Mesothelial cell of epicardium (in vitro differentiated cells): ENCODE results near the gene ABCA12. TPM values are rescaled to one million over a fixed set of nuclear protein-coding genes. Genes with fewer than 3 reads are reported as not detected.

ENCODE experiments used
- DNase-seq, 2 experiments: peaks; one replicate each; pipeline ENCODE4 v3.0.0; 2021; ENCODE audit warnings: low spot score in 2 of 2; ENCODE audit not compliant: unreplicated experiment in 2 of 2
- H3K27ac Mint-ChIP-seq: 2 replicates; pipeline ENCODE4 v1.8.0; 2021; ENCODE audit warnings: mixed read lengths
- H3K27me3 Mint-ChIP-seq: 2 replicates; pipeline ENCODE4 v1.8.0; 2021; ENCODE audit warnings: low read depth, mixed read lengths
- H3K36me3 Mint-ChIP-seq: 2 replicates; pipeline ENCODE4 v1.8.0; 2021; ENCODE audit warnings: mixed read lengths
- H3K4me1 Mint-ChIP-seq: 2 replicates; pipeline ENCODE4 v1.8.0; 2021; ENCODE audit warnings: mixed read lengths
- H3K4me3 Mint-ChIP-seq: 2 replicates; pipeline ENCODE4 v1.8.0; 2021; ENCODE audit warnings: mild to moderate bottlenecking, moderate library complexity, mixed read lengths
- H3K9me3 Mint-ChIP-seq: 2 replicates; pipeline ENCODE4 v1.8.0; 2021; ENCODE audit warnings: mixed read lengths
- total RNA-seq: library from RNA; stranded (reverse); gene quantifications from 3 replicates; pipeline ENCODE4 v1.2.1, GENCODE V29; 2021
- TF ChIP-seq, protein P1 (sequence below): fragments of 200-600 bp; sonication (generic); IDR thresholded peaks from one replicate; pipeline ENCODE4 v1.5.0; 2021; ENCODE audit warnings: antibody characterized with exemption; ENCODE audit not compliant: unreplicated experiment

The ABCA12 gene
- total RNA-seq, 1 donor from 2014 or later: 0.89 TPM

DNA sequence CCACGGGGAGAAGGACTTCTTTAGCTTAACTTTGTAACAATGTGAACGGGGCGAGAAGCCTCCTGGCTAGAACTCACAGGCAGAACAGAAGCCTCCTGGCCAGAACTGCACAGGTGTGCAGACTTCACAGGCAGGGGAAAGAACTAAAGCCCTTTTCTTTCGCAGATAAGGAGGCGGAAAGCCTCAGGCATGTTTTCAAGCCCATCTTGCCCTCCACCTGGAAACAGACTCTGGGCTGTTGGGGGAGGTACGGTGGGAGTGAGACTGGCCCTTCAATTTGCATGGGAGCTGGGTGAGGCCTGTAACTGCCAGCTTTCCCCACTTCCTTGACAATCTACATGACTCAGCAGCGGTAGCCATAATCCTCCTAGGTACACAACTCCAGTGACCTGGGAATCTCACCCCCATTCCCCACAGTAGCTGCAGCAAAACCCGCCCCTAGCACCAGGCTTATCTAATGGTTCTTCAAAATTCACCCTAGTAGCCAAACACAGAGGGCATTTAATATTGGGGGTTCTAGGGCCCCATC is 22.9 kb upstream of the ABCA12 start:
- peaks cover 26% of the 10 kb centered on the region for H3K9me3 Mint-ChIP-seq
- TF ChIP-seq, protein P1, sequence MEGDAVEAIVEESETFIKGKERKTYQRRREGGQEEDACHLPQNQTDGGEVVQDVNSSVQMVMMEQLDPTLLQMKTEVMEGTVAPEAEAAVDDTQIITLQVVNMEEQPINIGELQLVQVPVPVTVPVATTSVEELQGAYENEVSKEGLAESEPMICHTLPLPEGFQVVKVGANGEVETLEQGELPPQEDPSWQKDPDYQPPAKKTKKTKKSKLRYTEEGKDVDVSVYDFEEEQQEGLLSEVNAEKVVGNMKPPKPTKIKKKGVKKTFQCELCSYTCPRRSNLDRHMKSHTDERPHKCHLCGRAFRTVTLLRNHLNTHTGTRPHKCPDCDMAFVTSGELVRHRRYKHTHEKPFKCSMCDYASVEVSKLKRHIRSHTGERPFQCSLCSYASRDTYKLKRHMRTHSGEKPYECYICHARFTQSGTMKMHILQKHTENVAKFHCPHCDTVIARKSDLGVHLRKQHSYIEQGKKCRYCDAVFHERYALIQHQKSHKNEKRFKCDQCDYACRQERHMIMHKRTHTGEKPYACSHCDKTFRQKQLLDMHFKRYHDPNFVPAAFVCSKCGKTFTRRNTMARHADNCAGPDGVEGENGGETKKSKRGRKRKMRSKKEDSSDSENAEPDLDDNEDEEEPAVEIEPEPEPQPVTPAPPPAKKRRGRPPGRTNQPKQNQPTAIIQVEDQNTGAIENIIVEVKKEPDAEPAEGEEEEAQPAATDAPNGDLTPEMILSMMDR: no peak
- H3K4me3 Mint-ChIP-seq: no peak overlapping the region
- peaks cover 2% of the 10 kb centered on the region for H3K36me3 Mint-ChIP-seq
- no peaks in the 10 kb centered on the region for H3K27me3 Mint-ChIP-seq
- no peaks in the 10 kb centered on the region for H3K4me1 Mint-ChIP-seq
- DNase-seq: no peak
- no peak overlapping the region for H3K27ac Mint-ChIP-seq

DNA sequence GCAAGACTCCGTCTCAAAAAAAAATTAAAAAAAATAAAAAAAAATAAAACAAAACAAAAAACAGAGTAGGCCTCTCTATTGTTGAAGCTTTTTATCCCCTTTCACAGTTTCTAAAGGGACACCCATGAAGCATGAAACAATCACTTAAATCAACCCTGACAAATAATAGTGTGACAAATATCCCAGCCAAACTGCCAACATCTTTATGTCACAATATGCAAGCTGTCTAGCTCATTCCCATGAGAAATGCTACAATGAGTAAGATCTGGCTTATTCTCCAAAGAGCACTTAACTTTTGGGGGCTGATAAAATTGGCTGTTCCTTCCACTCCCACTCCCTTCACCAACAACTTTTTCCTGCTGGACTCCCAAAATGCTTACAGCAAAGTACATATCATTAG is 21.7 kb upstream of the ABCA12 start:
- TF ChIP-seq, protein P1: no peak
- no peak overlapping the region for H3K27ac Mint-ChIP-seq
- no peaks in the 10 kb centered on the region for H3K27me3 Mint-ChIP-seq
- no peak overlapping the region for H3K4me3 Mint-ChIP-seq
- peaks cover 2% of the 10 kb centered on the region for H3K36me3 Mint-ChIP-seq
- no peaks in the 10 kb centered on the region for H3K4me1 Mint-ChIP-seq
- DNase-seq: no peak
- peaks cover 17% of the 10 kb centered on the region for H3K9me3 Mint-ChIP-seq

DNA sequence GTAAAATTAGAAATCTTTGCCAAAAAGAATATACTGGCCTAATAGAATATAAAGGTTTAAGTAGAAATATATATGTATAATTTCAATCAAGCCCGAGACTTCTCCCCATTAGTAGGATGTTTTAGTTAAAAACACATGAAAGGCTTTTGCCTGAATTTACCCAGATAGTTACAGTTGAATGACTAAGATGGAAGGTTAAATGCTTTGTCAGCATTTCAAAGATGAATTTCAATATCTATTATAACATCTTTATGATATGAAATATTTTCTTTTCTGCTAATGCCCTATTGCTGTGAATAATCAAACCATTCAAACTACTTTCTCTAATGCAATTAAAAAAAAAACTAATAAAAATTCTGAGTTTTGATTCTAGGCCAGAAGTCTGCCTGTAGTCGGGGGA is 18.0 kb upstream of the ABCA12 start:
- Mint-ChIP-seq H3K4me3 (no peak overlapping the region), H3K27ac (no peak overlapping the region), H3K9me3 (peaks cover 8% of the 10 kb centered on the region), H3K36me3 (no peaks in the 10 kb centered on the region), H3K27me3 (no peaks in the 10 kb centered on the region), H3K4me1 (no peaks in the 10 kb centered on the region)
- DNase-seq: no peak
- TF ChIP-seq, protein P1: no peak

DNA sequence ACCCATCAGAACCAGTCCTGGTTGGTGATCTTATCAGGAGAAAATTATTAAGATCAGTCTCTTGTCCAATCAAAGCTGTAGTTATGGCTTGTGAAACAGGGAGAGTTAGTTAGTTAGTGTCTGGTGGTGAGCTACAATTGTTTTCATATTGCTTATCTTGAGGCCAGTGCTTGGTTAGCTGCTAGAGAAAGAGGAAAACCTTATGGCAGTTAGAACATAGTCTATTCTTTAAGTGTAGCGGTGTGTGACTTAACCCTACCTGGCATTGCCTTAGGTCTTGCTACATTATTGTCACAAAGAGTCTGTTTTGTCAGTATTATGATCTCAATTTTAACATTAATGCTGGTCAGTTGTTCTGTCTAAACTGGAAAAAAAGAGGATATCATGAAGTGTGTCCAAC is 11.5 kb upstream of the ABCA12 start:
- Mint-ChIP-seq H3K4me3 (no peak overlapping the region), H3K4me1 (no peaks in the 10 kb centered on the region), H3K27ac (no peak overlapping the region), H3K36me3 (no peaks in the 10 kb centered on the region), H3K27me3 (no peaks in the 10 kb centered on the region), H3K9me3 (peaks cover 4% of the 10 kb centered on the region)
- DNase-seq: no peak
- TF ChIP-seq, protein P1: no peak

DNA sequence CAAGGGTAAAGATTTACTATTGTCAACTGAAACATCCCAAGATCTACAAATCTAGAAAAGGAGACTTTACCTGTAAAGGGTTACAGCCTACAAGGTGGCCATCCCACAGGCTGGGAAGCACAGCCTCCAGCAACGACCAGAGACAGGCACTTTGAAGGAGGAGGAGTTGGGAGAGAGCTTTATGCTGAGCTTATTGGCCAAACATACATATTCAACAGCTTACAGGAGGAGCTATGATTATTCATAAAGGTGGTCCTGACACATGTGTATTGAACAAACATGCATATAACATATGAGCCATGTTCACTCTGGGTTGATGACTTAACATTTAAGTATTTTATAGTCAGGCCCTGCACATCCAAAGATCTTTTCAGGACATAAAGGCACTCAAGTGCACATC is 11.1 kb upstream of the ABCA12 start:
- no peaks in the 10 kb centered on the region for H3K36me3 Mint-ChIP-seq
- no peaks in the 10 kb centered on the region for H3K4me1 Mint-ChIP-seq
- H3K9me3 Mint-ChIP-seq: peaks cover under 1% of the 10 kb centered on the region
- no peak for DNase-seq
- no peak overlapping the region for H3K27ac Mint-ChIP-seq
- H3K4me3 Mint-ChIP-seq: no peak overlapping the region
- TF ChIP-seq, protein P1: no peak
- no peaks in the 10 kb centered on the region for H3K27me3 Mint-ChIP-seq

DNA sequence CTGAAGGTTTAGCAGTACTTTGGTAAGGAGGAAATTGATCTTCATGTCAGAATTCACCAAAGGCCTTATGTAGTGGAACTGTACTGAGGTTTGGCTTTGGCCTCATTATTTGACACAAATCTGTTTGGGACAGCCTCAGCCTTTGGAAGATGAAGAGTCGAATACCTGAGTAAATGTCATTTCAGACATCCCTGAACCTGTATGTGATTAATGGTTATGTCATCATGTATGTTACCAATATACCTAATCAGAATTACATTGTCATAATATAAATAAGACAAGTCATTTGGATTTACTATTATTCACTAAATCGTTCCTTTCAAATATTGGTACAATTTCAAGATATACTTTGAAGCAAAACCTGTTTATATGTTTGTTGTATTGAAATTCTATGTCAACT is 10.6 kb upstream of the ABCA12 start:
- no peak for DNase-seq
- Mint-ChIP-seq H3K27ac (no peak overlapping the region), H3K9me3 (no peaks in the 10 kb centered on the region), H3K4me1 (no peaks in the 10 kb centered on the region), H3K4me3 (no peak overlapping the region), H3K27me3 (no peaks in the 10 kb centered on the region), H3K36me3 (no peaks in the 10 kb centered on the region)
- TF ChIP-seq, protein P1: no peak
